SW 1271 (cell line): ENCODE data around the gene DSCAM.

Experiments
- DNase-seq, 2 experiments: peaks; one replicate each; lab custom pipeline; 2025; lab: John Stamatoyannopoulos, UW

DSCAM gene

DNA sequence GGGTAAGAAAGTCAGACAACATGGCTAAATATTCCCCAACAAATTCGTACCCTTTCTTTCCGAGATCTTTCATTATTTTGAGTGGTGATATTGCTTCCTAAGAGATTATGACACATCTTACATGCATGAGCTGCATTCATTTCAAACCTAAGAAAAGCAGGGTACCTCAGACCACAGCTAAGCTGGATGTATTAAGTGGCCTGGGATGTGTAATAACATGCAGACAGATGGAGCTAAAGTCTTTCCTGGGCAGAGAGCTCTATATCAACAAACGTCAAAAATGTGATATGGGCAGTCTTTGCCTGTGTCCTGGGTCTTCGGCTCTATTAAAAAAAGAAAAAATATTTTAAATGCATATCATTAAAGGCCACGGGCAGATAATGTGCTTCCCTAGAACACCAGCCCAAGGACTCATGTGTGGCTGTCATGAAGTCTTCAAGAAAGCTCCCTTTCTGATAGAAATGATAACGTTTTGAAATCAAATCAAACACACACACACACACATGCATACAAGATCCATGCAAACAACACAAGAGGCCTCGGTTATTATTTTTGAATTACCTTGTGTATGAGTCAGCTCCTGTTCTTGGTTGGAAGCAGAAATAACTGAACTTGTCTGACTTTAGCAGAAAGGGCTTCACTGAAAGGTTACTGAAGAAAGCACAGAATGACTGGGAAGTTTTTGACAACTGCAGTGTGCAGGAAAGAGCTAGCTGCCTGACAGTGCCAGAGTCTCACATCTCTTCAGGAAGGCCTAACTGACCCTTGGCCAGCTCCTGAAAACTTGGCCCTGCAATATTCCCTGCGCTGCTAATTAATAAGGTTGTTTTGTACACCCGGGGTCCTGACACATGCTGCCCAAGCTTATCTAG, 231.2 kb downstream of the DSCAM start:
- DNase-seq, result no peak

DNA sequence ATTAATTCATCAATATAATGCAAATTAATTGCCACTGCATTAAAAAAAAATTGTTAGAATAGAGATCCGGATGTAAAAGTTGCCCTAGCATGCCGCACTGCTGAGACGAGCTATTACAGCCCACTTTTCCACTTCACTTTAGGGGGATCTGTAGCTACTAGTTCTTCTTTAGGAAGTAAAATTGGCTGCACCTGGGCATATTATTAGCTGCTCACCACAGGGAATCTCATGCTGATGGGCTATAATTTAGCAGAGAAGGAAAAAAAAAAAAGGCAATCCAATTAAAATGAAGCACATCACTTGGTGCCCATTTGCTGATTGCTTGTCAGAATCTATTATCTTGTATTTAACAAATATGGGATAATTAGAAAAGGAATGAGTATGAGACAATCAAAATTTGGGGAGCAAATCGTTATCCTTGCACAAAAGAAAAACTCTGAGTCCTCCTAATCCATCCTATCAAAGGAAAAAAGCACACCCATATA, 233.4 kb downstream of the DSCAM start:
- no peak for DNase-seq

DNA sequence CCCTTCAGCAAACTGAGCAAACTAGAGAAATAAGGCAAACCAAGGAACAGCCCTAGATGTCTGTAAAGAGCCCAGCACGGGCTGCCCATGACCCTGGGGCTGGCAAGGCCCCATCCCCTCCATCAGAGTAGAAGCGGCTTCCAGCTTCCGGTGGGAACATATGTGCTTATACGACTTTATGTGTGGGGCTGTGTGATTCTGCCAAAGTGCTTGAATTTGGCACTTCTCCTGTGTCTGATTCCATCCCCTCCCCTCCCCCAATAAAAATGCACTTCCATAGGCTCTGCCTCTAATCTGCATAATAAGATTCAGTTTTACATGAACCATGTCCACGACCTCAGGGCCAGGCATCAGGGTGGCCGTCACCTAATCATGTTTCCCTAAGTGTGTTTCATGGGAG, 236.6 kb downstream of the DSCAM start:
- no peak for DNase-seq

DNA sequence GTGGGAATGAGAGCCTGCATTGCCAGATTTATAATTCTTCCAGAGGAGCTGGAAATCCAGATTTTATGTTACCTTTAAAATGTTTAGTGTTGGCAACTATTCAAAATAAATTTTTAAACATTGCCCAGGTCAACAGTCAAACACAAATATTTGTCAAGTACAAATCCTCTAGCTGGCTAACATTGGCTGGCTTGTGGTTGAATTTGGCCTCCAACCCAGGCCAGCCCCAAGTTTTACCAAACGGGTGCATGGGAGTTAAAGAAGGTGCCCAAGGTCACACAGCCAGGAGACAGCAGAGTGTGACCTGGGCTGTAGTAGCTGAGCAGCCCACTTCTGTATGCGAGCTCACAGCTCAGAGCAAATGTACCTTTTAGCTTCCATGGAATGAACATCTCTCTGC, 240.6 kb downstream of the DSCAM start:
- DNase-seq, result no peak

DNA sequence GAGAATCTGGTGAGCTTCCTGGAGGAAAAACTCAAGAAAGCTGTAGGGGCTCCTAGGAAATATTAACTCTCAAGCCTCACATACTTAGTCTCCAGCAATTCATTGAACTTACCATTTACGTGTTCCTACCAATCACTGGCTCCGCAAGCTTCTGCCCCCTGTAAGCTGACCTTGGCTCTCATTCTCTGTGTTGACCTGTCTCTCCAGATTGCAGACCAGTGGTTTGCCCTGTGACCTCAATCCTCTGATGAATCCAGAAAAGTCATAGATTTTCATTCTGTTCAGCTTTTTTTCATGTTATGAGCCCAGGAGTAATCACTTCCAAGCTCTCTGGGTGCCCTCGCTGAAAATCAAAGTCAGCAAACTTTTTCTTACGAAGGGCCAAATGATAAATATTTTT, 241.9 kb downstream of the DSCAM start:
- DNase-seq, result no peak

DNA sequence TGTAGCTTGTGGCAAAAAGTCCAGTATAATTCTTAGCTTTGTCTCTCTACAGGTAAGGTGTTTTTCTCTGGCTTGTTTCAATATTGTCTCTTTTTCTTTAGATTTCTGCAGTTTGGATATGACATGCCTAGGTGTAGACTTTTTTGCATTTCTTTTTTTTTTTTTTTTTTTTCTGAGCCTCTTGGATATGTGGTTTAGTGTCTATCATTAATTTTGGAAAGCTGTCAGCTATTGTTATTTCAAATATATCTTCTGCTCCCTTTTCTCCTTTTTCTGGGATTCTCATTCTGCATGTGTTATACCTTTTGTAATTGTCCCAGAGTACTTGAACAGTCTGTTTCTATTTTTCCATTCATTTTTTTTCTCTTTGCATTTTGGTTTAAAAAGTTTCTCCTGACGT, 243.2 kb downstream of the DSCAM start:
- DNase-seq, result no peak

DNA sequence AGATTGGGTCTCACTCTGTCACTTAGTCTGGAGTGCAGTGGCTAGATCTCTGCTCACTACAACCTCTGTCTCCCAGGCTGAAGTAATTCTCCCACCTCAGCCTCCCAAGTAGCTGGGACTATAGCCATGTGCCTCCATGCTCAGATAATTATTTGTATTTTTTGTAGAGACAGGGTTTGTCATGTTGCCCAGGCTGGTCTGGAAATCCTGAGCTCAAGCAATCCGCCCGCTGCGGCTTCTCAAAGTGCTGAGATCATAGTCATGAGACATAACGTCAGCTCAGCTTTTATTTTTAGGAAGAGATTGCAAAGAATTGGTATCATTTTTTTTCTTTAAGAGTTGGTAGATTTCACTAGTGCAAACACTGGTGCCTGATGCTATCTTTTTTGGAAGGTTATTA, 244.9 kb downstream of the DSCAM start:
- DNase-seq, result no peak

DNA sequence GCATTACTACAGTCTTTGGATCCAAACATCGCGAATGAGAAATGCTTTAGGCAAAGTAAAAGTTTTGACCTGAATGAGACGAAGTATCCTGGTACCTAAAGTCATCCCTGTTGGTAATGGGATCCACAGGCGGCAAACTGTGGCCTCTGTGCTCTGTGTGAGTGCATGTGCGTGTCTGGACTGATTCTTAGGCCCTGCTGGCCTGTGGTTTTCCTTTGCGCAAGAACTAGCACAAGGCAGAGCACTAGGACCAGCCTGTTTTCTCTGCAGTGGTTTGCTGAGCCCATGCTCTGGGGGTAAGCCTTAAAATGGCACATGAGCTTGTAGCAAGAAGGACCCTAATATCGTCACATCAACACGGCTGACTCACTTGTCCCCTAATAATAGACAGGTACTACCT, 251.2 kb downstream of the DSCAM start:
- DNase-seq, result no peak

DNA sequence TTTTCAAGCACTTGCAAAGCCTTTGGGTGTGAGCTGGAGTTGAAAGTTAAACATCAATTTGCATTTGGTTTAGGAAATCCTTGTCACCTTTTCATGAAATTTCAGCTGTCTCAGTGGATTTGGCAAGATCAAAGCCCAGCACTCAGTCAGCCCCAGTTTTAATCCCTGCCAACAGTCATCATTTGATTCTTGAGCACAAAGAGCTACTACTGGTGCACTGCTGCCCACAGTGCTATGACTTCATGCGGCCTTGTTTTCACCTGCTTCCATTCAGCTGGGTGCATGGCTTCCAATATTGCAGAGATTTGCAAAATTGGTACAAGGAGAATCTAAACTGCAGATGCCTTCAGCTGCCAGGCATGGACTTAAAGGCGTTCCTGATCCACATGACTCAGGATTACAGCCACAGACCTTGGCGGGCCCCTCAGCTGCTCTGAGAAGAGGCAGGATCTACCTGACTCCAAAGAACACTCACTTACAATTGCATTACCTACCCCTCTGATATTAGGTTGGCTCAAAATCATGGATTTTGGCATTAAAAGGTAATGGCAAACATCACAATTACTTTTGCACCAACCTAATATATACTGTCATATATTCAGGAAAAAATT, 259.1 kb downstream of the DSCAM start:
- no peak for DNase-seq

DNA sequence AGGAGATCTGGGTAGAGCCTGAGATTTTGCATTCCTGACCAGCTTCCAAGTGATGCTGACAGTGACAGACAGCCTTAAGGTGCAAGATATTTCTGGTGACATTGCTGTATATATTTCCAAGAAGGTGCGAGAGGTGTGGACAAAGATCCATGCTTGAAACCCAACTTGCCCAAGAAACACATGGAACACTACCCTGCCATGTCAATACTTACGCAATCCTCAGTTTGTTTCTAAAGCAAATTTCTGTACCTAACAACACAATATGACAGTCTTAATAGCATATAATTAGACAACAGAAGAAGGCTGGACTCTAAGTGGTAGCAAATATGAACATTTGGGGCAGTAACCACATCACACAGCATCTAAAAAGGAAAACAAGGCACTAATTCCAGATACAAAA, 260.4 kb downstream of the DSCAM start:
- DNase-seq, result no peak

DNA sequence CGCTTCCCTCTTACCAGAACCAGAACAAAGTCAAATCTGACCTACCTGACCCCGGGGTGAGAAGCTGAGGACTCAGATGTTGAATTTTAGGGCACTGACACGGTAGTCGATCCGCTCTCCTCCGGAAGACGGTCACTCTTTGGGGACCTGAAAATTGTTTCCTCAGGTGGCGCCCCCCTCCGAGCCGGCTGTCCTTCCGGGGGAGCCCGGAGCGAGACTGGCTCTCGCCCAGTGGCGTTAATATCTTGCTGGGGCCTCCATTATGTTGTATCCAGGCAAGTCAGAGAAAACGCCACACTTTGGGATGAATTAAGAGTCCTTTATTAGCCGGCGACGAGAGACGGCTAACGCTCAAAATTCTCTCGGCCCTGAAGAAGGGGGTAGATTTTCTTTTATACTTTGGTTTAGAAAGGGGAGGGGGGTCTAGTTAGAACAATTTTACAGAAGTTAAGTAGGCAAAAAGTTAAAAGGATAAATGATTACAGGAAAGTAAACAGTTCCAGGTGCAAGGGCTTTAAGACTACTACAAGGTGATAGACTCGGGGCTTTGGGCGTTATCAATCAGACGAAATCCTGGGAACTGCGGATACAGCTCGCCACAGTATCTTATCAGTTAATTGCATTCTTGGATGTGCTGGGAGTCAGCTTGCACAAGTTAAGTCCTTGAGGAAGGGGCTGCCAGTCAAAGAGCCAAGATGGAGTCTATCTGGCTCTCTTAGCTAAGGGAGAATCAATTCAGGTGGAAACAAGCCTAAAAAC, 269.5 kb downstream of the DSCAM start:
- DNase-seq, result no peak

DNA sequence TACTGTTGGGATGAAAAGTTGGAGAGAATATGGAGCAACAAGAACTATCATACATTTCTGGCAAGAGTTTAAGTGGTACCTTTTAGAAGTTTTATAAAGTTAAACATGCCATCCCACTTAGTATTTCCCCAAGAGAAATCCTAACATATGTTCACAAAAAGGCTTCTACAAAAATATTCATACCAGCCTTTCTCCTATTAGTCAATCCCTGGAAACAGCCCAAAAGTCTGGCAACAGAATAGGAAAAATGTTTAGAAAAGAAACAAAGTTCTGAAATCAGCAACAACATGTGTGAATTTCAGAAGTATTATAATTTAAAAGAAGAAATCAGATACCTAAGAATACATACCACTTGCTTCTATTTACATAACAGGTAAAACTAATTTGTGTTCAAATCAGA, 271.0 kb downstream of the DSCAM start:
- no peak for DNase-seq

DNA sequence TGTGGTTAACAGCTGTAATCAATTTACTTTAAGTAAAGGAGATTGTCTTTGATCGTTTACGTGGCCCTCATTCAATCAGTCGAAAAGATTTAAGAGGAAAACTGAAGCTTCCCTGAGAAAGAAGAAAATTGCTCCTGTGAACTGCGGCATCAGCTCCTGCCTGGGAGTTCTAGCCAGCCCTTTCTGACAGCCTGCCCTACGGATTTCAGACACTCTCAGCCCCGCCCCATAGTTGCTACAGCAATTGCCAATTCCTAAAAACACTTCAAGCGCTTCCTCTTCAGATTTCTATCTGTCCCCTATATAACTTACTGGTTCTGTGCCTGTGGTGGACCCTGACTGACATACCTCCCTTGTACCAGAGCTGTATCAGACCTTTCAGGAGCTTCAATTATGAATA, 277.6 kb downstream of the DSCAM start:
- DNase-seq, result no peak

DNA sequence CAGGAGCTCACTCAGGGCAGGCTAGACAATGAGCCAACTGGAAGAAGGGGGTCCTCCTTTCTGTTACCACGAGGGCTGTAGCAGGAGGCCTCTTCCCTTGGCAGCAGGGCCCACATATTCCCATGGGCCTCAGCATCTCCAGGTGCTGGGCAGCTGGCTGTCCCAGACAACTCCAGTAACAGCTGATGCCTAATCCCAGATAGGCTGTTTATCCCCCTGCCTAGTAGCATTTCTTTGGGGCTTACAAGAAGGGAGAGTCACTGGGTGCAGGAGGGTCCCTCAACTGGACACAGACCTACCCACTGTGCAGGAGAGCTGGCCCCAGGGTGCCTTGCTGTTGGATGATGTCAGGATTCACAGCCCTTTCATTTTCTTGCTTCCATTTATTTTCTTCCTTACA, 278.2 kb downstream of the DSCAM start:
- DNase-seq, result no peak

DNA sequence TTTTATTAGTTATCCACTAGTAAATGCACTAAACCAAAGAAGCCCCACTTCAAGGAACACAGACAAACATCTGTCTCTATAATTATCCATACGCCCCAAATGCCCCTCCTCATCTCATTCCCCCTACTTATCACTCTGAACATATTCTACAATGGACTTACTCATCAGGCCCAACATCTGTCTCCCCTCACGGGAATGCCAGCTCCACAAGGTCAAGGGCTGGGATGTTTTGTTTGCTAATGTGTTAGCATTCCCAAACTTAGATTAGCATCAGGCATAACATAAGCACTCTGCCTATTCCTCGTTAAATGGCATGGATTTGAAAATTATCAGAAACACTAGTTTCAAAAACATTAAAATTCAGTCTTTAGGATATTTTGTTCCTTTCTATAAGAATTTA, 279.5 kb downstream of the DSCAM start:
- DNase-seq, result no peak

DNA sequence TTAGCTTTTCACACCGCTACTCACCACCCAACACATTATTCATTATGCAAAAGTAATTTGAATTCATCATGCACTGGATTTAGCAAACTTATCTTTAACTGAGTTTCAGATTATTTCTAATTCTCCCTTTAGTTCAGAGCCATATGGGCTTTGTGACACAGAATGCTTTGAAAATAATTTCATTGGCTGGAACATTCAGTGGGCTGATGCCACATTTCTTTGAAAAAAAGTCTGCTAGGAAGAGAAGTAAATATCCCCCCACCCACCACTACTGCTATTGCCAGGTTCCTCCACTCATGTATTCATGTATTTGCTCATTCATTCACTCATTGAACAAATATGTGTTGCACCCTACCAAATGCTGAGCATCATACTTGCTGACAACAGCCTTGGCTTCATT, 280.5 kb downstream of the DSCAM start:
- no peak for DNase-seq

DNA sequence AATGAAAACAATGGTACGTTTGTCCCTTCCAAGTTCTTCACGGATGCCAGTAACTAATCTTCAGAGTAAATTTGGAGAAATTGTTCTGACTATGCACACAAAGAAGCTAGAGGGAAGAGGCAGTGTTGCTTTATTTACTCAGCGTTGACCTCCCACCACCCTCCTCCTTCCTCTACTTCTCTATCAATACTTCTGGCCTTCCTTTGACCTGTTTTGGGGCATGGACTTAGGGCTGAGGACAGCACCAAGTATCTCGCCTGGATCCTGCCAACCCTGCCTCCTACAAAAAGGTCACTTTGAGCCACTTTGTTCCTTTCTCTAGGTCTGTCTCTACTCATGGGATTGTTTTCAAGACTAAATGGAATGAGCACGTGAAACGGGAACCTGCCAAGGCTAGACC, 282.6 kb downstream of the DSCAM start:
- no peak for DNase-seq

DNA sequence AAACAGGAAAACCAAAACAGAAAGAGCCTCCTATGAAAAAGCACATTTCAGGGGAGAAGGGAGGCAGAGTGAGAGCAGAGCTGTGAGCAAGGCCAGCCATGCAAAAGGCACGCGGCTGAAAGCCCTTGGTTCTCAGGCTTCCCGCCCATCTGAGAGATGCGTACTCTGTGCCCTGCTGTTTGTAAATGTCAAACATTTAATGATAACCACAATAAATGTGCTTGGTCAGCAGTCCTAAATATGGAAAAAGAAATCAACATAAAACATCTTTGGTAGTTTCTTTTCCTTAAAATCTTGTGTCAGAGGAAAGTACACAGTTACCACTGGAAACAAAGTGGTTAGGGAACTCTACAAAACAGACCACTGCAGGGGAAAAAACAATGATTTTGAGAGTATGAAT, 283.1 kb downstream of the DSCAM start:
- DNase-seq, result no peak

DNA sequence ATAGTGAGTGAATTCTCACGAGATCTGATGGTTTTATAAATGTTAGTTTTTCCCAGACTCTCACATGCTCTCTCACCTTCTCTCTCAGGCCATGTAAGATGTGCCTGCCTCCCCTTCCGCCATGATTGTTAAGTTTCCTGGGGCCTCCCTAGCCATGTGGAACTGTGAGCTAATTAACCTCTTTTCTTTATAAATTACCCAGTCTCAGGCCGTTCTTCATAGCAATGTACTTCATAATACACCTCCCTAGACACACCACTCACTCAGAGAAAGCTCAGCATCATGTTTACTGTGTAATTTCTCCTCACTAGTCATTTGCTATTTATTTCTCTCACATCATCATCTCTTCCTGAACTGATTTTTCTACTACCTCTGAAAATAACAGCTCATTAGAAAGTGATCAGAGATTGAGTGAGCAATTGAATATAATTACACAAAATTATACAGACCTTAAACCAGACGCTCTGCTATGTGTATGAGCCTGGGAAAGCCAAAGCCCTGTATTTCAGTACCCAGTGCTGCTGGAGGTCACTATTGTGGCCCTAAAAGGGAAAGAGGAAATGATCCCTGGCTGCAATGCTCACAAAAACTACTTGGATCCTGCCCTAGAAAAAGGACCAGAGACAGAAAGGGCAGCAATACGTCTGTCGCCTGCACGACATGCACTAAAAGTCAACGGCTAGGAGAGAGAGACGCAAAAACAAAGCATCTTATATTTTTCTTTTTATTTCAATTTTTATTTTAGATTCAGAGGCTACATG, 284.5 kb downstream of the DSCAM start:
- DNase-seq, result no peak

DNA sequence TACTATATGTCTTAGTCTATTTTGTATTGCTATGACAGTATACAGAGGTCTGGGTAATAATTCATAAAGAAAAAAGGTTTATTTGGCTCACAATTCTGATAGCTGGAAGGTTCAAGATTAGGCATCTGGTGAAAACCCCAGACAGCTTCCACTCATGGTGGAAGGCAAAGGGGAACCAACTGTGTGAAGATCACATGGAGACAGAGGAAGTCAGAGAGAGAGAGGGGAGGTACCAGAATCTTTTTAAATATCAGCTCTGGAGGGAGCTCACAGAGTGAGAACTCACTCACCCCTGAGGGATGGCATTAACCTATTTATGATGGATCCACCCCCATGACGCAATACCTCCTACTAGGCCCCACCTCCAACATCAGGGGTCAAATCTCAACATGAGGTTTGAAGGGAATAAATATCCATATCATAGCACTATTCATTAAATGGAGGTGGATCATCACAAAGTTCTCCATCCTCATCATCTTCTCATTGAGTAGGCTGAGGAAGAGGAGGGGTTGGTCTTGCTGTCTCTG, 290.5 kb downstream of the DSCAM start:
- no peak for DNase-seq

DNA sequence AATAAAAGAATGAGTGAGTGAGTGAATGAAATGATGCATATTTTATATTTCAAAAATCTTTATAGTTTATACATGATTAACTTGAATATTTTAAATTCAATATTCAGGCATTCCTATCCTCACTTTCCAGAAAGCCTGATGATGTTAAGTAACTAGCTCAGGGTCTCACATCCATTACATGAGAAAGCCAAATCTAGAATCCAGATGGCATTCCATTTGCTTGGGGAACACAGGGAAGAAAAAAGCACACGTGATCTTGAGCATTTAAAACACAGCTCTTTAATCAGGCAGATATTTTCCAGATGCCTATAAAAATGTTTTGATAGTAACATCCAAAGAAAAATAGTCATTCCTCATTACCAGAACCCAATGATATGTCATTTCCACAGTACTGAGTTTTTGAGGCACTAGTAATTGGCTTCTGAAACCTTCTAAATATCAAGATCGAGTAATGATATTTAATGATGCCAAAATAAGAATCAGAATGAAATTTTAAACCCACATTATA, 291.9 kb downstream of the DSCAM start:
- no peak for DNase-seq

DNA sequence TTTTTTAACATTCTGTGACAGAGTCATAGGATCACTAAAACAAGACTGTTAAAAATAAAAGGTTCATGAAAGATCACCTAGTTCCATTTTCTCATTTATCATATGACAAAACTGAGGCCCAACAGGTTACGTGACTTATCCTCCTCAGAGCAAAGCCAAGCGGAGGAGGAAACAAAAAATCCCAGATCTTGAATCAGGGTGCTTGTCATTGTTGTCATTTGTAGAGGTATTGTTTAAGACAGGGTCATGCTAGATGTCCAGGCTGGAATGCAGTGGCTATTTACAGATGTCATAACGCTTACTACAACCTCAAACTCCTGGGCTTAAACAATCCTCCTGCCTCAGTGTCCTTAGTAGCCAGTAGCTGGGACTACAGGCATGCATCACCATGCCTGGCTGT, 293.2 kb downstream of the DSCAM start:
- DNase-seq, result no peak
